GM12892 (cell line): ENCODE results near the gene LCMT1.

Experiments used
- POLR2A ChIP-seq: IDR thresholded peaks from 2 replicates; pipeline ENCODE4 v1.6.1; 2011; ENCODE audit warnings: low read depth, low read length, control low read depth
- POLR2AphosphoS5 ChIP-seq: IDR thresholded peaks from 2 replicates; pipeline ENCODE4 v1.6.1; 2011; ENCODE audit warnings: low read depth, low read length, control low read depth
- TAF1 ChIP-seq: IDR thresholded peaks from 2 replicates; pipeline ENCODE4 v1.6.1; 2011; ENCODE audit warnings: low read depth, mild to moderate bottlenecking, control low read depth, low read length, borderline replicate concordance

DNA sequence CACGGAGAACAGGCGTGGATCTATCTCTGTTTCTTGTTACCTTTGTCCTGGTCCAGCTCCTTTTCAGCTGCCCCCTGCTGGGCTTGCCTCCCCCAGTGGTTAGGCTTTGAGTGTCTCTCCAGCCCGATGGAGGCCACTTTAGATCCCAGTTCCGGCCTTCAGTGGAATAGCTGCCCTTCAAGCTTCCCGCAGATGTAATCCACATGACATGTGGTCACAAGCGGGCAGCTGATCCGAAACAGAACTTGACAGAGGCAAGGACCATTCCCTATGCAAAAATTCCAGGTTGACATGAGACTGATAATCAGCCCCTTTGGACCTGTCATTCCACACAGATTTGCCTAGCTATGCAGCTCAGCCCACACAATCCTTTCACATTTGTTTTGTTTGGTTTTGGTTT, 64.6 kb downstream of the LCMT1 start:
- TF ChIP-seq POLR2A (no peak), POLR2AphosphoS5 (no peak), TAF1 (no peak)
